Vagina (tissue), 2 donors: ENCODE data around the gene USO1.

Source experiments
- CTCF ChIP-seq, 3 experiments: fragments of 450-650 bp in 2 of 3; fragments of 200-600 bp in 1 of 3; sonication (generic) in 1 of 3; IDR thresholded peaks; one replicate each; pipeline ENCODE4 v1.5.1; 2017 to 2019; ENCODE audit warnings: antibody characterized with exemption in 3 of 3, mild to moderate bottlenecking in 2 of 3, moderate library complexity in 2 of 3
- POLR2A ChIP-seq, 2 donors: fragments of 450-650 bp; IDR thresholded peaks; one replicate each; pipeline ENCODE4 v1.6.1; 2017; ENCODE audit warnings: antibody characterized with exemption in 2 of 2, mild to moderate bottlenecking in 2 of 2, moderate library complexity in 2 of 2
- POLR2AphosphoS5 ChIP-seq, 2 donors: sonication (generic); formaldehyde crosslinking; IDR thresholded peaks; one replicate each; pipeline ENCODE4 v1.9.0; 2017; ENCODE audit warnings: antibody characterized with exemption in 2 of 2, mild to moderate bottlenecking in 2 of 2, low read depth in 1 of 2; ENCODE audit not compliant: insufficient read depth in 1 of 2

- TF ChIP-seq POLR2A (IDR thresholded peaks at IDR 0.05) = no peak
- no peak for TF ChIP-seq CTCF (IDR thresholded peaks at IDR 0.05)
- no peak for TF ChIP-seq POLR2AphosphoS5 (IDR thresholded peaks at IDR 0.05; ENCODE audit: insufficient read depth in 1 of 2, low read depth in 1 of 2)
Observed at GRCh38 chr4:75820676-75821075, 96.3 kb downstream of the USO1 start.
